ENCODE data around the gene APOBEC3A. TPM values are rescaled to one million over a fixed set of nuclear protein-coding genes. Genes with fewer than 3 reads are reported as not detected.
"Not testable (repeated sequence)": the region's sequence is repeated elsewhere in the genome, so short reads cannot be mapped to it uniquely, and the experiment has no call there.

The APOBEC3A gene
- polyA plus RNA-seq, 1 donor from 2014 or later = not detected

DNA sequence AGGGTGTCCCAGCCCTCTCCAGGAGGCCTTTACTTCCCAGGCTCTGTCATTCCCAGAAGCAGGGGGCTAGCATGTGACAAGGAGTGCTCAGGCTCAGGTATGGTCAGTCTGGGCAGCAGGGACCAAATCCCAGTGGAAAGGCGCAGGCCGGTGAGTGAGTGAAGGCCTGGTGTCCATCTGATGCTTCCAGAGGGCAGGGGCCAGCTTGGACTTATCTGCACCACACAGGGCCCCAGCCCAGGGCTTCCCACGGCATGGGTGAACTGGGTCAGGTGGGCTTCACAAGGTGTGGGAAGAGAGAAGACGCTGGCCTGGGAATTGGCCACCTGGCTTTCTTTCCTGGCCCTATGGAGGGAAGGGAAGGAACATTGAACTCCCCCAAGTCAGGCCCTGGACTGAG, 20.4 kb upstream of the APOBEC3A start:
- H3K27me3 Mint-ChIP-seq = peaks cover 13% of the 10 kb centered on the region
- H3K4me1 Mint-ChIP-seq = peaks cover 7 to 8% (median 8%) of the 10 kb centered on the region in 3 donors
- H3K36me3 Mint-ChIP-seq = peaks cover 2% of the 10 kb centered on the region
- peak overlapping the region in 1 of 4 donors; percentile 1 for H3K4me3 Mint-ChIP-seq
- H3K9me3 Mint-ChIP-seq = peaks cover 0 to 4% (median 3%) of the 10 kb centered on the region in 3 donors
- H3K27ac Mint-ChIP-seq = no peak overlapping the region

DNA sequence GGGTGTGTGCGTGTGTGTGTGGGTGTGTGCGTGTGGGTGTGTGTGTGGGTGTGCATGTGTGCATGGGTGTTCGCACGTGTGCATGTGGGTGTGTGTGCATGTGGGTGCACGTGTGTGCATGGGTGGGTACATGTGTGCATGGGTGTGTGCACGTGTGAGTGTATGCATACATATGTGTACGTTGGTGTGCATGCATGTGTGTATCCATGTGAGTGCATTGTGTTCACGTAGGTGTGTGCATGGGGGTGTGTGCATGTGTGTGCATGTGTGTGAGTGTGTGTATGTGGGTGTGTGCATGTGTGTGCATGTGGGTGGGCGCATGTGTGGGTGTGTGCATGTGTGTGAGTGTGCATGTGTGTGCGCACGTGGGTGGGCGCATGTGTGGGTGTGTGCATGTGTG, 19.9 kb upstream of the APOBEC3A start:
- H3K27ac Mint-ChIP-seq = no peak overlapping the region
- peaks cover 2% of the 10 kb centered on the region for H3K36me3 Mint-ChIP-seq
- peaks cover 16% of the 10 kb centered on the region for H3K27me3 Mint-ChIP-seq
- H3K4me1 Mint-ChIP-seq = peaks cover 7 to 9% (median 9%) of the 10 kb centered on the region in 3 donors
- peak overlapping the region in 1 of 4 donors; percentile 70 for H3K4me3 Mint-ChIP-seq
- H3K9me3 Mint-ChIP-seq = peaks cover 0 to 3% (median 0%) of the 10 kb centered on the region in 3 donors

DNA sequence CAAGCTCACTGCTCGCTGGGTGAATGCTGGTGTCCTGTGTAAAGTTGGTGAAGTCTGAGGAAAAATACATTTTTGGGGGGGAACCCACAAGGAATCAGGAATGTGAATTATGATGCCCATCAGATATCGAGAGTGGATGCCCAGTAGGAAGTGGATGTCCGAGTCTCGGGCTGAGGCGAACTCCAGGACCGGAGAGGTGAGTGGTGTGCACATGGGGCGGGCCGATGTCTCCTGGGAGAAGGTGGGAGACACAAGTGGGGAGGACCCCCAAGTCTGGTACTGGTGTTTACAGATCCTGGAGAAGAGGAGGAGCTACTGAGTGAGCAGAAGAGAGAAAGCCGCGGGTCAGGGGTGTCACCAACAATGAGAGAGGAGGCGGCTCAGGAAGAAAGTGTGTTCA, 19.2 kb upstream of the APOBEC3A start:
- Mint-ChIP-seq H3K27me3 (peaks cover 14% of the 10 kb centered on the region), H3K9me3 (peaks cover 0 to 3% (median 0%) of the 10 kb centered on the region in 3 donors), H3K36me3 (peaks cover 2% of the 10 kb centered on the region), H3K4me1 (peaks cover 10 to 14% (median 14%) of the 10 kb centered on the region in 3 donors), H3K27ac (no peak overlapping the region), H3K4me3 (no peak overlapping the region)

DNA sequence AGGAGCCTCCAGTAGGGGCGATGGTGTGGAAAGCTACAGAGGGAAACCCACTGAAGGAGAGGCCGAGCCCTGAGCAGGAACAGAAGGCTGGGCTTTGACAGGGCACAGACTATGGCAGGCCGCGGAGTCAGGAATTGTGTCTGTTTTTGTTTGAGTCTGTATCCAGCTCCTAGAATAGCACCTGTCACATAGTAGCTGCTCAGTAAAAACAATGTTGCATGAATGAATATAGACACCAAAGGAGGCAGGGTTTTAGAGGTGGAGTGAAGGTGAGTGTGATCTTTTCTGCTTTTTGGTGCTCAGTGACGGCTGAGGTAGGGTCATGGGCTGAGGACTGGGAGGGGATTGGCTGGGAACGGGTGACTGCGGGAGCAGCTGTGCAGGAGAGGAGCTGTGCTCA, 18.5 kb upstream of the APOBEC3A start:
- peak overlapping the region in 1 of 3 donors; percentile 92 for H3K27ac Mint-ChIP-seq
- H3K36me3 Mint-ChIP-seq = peaks cover 1% of the 10 kb centered on the region
- H3K27me3 Mint-ChIP-seq = peaks cover 15% of the 10 kb centered on the region
- H3K4me3 Mint-ChIP-seq = peak overlapping the region in 1 of 4 donors; percentile 86
- peaks cover 15 to 20% (median 20%) of the 10 kb centered on the region in 3 donors for H3K4me1 Mint-ChIP-seq
- peaks cover 0 to 2% (median 0%) of the 10 kb centered on the region in 3 donors for H3K9me3 Mint-ChIP-seq

DNA sequence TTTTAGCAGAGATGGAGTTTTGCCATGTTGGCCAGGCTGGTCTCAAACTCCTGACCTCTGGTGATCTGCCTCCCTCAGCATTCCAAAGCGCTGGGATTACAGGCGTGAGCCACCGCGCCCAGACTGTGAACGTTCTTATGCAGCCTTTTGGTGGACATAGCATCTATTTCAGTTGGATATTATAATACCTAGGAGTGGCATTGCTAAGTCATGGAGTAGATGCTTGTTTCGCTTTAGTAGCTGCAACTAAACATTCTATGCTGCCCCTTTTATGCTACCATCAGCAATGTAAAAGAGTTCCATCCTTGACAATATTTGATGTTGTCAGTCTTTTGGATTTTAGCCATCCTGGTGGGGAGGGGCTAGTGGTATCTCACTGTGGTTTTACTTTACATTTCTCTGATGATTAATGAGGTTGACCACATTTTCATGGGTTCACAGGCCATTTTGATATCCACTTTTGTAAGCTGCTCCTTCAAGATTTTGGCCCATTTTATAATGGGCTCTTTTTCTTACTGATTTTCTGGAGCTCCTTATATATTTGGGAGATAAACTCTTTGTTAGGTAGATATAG, 16.5 kb upstream of the APOBEC3A start:
- Mint-ChIP-seq H3K9me3 (peaks cover 0 to 1% (median 0%) of the 10 kb centered on the region in 3 donors), H3K27me3 (peaks cover 12% of the 10 kb centered on the region), H3K4me3 (no peak overlapping the region), H3K36me3 (no peaks in the 10 kb centered on the region), H3K27ac (no peak overlapping the region), H3K4me1 (peaks cover 17 to 20% (median 20%) of the 10 kb centered on the region in 3 donors)

DNA sequence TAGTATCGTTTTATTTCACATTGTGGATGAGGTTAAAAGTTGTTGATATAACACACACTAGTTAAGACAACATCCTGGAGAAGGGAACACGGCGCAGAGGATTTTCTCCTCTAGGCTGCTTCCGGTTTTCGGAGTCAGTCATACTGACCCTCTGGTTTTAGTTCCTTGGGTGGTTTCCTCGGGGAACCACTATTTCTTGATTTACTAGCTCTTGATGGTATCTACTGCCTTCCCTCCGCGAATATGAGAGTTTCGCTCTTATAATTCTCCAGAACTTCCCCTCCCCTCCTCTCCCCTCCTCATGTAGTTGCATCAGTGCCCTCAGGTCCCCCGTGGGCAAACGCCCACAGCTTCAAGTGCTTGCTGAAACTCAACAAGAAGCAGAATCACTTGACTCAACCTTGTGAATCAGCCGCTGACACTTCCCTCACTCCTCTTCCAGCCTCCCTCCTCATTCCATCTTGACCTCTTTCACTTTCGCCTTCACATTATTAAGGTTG, 15.9 kb upstream of the APOBEC3A start:
- H3K4me3 Mint-ChIP-seq = peak overlapping the region; percentile 22 to 95 (median 86)
- H3K27ac Mint-ChIP-seq = no peak overlapping the region
- peaks cover 17 to 20% (median 20%) of the 10 kb centered on the region in 3 donors for H3K4me1 Mint-ChIP-seq

DNA sequence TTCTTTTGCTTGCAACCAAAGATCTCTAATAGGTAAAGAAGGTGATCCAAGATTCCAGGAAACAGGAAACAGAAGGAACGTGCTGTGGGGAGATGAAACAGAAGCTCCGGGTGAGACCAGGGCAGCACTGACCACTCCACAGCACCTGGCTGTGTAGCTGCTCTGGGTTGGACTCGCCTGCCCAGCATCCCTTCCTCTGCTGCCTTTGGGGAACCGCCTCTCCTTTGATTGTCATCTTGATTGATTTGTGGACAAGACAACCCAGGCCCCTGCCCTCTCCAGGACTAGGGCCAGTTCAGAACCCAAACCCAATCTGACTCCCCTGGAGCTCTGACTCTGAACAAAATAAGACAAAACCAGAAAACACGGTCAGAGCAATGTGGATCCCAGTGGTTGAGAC, 14.7 kb upstream of the APOBEC3A start:
- peaks cover 21 to 24% (median 24%) of the 10 kb centered on the region in 3 donors for H3K4me1 Mint-ChIP-seq
- no peaks in the 10 kb centered on the region for H3K36me3 Mint-ChIP-seq
- H3K27me3 Mint-ChIP-seq = peaks cover 21% of the 10 kb centered on the region
- peak overlapping the region in 3 of 4 donors; percentile 71 to 80 (median 77) for H3K4me3 Mint-ChIP-seq
- H3K27ac Mint-ChIP-seq = no peak overlapping the region
- H3K9me3 Mint-ChIP-seq = peaks cover 0 to 1% (median 0%) of the 10 kb centered on the region in 3 donors

More for the DNA sequence above, 15.9 kb upstream of the APOBEC3A start:
- Mint-ChIP-seq H3K36me3 (no peaks in the 10 kb centered on the region), H3K9me3 (peaks cover 0 to 1% (median 0%) of the 10 kb centered on the region in 3 donors), H3K27me3 (peaks cover 14% of the 10 kb centered on the region)

DNA sequence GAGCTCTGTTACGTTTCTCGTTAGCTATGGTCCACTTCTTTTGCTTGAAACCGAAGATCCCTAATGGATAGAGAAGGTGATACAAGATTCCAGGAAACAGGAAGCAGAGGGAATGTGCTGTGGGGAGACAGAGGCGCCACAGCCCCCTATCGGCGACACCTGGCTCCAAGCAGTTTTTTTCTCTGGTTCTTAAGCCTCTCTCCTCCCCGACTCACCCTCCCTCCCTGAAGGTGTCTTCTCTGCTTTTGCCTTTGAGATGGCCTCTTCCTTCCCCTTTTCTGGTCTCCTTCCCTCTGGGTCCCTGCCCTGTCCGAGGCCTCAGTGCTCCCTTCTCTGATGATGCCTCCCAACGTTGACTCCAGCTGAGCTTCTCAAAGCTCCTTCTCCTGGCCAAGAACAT, 14.2 kb upstream of the APOBEC3A start:
- H3K4me1 Mint-ChIP-seq = peaks cover 21 to 24% (median 24%) of the 10 kb centered on the region in 3 donors
- H3K4me3 Mint-ChIP-seq = peak overlapping the region in 2 of 4 donors; percentile 71 to 80
- H3K36me3 Mint-ChIP-seq = no peaks in the 10 kb centered on the region
- peaks cover 21% of the 10 kb centered on the region for H3K27me3 Mint-ChIP-seq
- no peak overlapping the region for H3K27ac Mint-ChIP-seq
- H3K9me3 Mint-ChIP-seq = peaks cover 0 to 1% (median 0%) of the 10 kb centered on the region in 3 donors

DNA sequence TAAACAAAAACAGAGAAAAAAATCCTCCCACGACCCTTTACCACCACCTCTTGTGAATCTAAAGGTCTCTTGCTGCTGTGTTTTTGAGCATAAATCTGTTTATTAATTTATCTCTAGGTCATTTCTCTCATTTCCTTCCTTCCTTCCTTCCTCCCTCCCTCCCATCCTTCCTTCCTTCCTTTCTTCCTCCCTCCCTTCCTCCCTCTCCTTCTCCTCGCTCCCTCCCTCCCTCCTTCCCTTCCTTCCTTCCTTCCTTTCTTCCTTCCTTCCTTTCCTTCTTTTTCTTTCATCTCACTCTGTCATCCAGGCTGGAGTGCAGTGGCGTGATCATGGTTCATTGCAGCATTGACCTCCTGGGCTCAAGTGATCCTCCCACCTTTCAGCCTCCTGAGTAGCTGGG, 13.5 kb upstream of the APOBEC3A start:
- Mint-ChIP-seq H3K36me3 (no peaks in the 10 kb centered on the region), H3K27me3 (peaks cover 24% of the 10 kb centered on the region), H3K9me3 (peaks cover 0 to 1% (median 0%) of the 10 kb centered on the region in 3 donors), H3K4me1 (peaks cover 21 to 24% (median 24%) of the 10 kb centered on the region in 3 donors), H3K4me3 (peak overlapping the region in 1 of 4 donors; percentile 47), H3K27ac (no peak overlapping the region)

DNA sequence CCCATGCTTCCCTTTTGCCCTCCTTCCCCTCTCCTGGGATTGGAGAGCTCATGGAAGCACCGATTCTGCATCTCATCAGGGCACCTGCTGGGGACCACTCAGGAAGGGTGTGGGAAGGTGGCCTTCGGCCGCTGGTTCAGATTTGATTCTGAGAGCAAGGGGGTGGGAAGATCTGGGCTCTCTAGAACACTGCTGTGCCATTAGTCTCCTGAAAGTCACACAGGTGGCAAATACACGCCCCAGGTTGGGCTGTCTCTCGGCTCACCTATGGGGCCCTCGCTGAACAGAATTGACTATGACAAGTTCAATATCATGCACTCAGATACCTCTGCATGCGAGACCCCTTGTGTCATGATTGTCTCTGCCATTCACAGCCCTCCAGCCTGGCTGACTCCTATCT, 12.8 kb upstream of the APOBEC3A start:
- Mint-ChIP-seq H3K4me3 (no peak overlapping the region), H3K27me3 (peaks cover 26% of the 10 kb centered on the region), H3K36me3 (no peaks in the 10 kb centered on the region), H3K9me3 (peaks cover 0 to 1% (median 0%) of the 10 kb centered on the region in 3 donors), H3K27ac (no peak overlapping the region), H3K4me1 (peaks cover 21 to 24% (median 24%) of the 10 kb centered on the region in 3 donors)

DNA sequence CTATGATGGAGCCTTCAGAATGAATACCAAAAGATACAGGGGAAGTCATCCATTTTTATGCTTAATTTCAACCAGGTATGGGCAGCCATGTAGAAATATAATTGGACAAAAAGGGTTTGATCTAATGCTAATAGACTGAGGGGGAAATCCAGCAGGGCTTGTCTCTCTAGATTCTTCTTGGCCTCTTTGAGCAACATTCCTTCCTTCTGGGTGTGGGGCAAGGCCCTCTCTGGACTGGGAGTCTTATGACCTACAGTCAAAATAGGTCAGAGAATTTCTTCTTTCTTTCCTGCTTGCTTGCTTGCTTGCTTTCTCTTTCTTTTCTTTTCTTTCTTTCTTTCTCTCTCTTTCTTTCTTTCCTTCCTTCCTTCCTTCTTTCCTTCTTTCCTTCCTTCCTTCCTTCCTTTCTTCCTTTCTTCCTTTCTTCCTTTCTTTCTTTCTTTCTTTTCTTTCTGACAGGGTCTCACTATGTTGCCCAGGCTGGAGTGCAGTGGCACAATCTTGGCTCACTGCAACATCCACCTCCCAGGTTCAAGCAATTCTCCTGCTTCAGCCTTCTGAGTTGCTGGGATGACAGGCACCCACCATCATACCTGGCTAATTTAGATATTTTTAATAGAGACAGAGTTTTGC, 11.6 kb upstream of the APOBEC3A start:
- not testable (repeated sequence) for H3K36me3 Mint-ChIP-seq, H3K9me3 Mint-ChIP-seq, H3K27ac Mint-ChIP-seq
- Mint-ChIP-seq H3K4me3 (peak overlapping the region in 1 of 4 donors; percentile 46), H3K4me1 (peaks cover 21 to 24% (median 24%) of the 10 kb centered on the region in 3 donors), H3K27me3 (peaks cover 31% of the 10 kb centered on the region)

DNA sequence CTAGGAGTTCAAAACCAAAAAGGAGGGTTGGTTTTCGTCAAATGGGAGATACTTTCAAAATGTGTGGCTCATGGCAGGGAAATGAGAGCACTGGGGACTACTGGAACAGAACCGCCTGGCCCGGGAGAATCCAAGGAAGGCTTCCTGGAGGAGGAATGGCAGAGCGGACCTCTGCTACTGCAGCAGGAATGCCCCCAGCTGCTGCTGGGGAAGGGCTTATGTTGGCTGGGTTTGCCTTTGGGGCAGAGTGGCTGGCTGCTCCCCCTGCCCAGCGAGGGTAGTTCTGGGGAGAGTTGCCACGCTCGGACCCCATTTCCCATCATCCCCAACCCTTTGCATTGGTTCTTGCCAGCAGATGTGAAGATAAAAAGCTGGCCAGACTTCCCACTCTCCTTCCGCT, 10.6 kb upstream of the APOBEC3A start:
- H3K4me1 Mint-ChIP-seq = peaks cover 15 to 18% (median 18%) of the 10 kb centered on the region in 3 donors
- no peaks in the 10 kb centered on the region for H3K9me3 Mint-ChIP-seq
- H3K36me3 Mint-ChIP-seq = no peaks in the 10 kb centered on the region
- peaks cover 31% of the 10 kb centered on the region for H3K27me3 Mint-ChIP-seq
- no peak overlapping the region for H3K27ac Mint-ChIP-seq
- no peak overlapping the region for H3K4me3 Mint-ChIP-seq

DNA sequence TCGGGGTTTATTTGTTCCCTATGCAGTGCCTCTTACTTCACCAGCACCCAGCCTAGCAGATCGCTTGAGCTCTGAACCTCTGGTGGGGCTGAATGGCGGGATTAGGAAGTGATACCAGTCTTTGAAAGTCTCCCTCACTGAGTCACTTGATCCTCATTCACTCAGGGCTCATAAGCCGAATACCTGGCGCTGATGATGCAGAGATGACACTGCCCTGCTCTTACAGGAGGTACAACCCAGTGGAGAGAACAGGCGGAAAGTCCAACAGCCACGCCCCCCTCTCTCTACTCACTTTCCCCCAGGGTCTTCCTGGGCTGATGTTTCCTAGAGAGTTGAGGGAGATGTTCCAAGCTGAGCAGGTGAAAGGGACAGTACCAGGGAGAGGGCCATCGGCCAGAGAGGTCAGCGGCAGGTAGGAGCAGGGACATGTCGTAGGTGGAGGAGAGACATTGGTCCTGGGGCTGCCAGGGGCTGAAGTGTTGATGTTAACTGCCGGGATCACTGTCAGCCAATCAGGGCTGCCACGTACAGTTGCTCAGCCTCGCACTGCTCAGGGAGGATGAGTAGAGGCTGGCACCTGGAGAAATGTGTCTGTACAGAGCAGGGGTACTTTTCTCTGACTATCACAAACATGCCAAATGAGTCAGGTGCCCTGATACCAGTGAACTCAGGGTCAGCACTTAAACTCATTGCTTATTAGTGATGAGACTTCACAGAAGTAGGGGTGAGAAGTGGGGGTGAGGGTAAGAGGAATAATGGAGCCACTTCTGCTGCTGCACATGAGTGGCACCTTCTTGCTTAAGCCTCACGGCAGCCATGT, 9.9 kb upstream of the APOBEC3A start:
- no peak overlapping the region for H3K27ac Mint-ChIP-seq
- peaks cover 14 to 15% (median 15%) of the 10 kb centered on the region in 3 donors for H3K4me1 Mint-ChIP-seq
- H3K9me3 Mint-ChIP-seq = no peaks in the 10 kb centered on the region
- H3K36me3 Mint-ChIP-seq = no peaks in the 10 kb centered on the region
- H3K4me3 Mint-ChIP-seq = peak overlapping the region in 2 of 4 donors; percentile 35 to 71
- peaks cover 28% of the 10 kb centered on the region for H3K27me3 Mint-ChIP-seq

DNA sequence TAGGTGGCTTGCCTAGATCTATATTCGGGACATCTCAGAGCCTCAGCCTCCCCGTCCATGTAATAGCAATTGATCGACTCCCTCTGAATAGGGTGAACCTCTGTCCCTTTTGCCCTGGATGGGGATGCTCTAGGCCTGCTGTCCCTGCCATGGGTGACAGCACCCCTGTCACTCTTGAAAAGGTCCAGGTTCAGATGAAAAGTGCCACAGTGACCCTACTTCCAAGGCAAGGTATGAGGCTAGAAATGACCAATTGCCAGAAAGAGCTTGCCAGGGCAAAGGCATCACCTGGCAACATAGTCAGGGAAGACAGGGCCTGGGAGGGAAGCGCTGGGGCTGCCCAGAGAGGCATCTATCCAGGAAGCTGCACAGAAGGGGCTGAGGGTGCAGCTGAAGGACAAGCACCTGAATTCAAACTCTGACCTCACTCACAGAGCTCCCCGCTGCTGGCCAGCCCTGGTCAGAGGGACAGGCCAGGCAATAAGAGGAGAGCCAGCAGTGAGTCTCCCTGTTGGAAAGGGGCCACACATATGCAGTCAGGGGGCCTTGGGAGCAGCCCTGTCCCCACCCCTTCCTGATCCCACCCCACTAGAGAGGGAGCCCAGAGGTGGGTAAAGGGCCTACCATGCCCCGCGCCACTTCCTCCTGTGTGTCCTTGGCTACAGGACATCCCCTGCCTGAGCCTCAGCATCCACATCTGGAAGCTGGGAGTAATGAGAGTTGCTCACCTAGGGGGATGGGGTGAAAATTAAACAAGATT, 9.0 kb upstream of the APOBEC3A start:
- Mint-ChIP-seq H3K4me3 (no peak overlapping the region), H3K36me3 (no peaks in the 10 kb centered on the region), H3K4me1 (peaks cover 8 to 10% (median 8%) of the 10 kb centered on the region in 3 donors), H3K27me3 (peaks cover 27% of the 10 kb centered on the region), H3K9me3 (no peaks in the 10 kb centered on the region), H3K27ac (no peak overlapping the region)
